NCI-H2171 (cell line): ENCODE results near the gene CYP27B1.

Experiments
- DNase-seq: peaks from one replicate; lab custom pipeline; 2025; lab: John Stamatoyannopoulos, UW

The CYP27B1 gene

GRCh38 chr12:57765698-57766463 is 997 bp downstream of the CYP27B1 start:
- DNase-seq: no peak

- peak; percentile 34 for DNase-seq
Observed at GRCh38 chr12:57765003-57765697, 1.7 kb downstream of the CYP27B1 start.

GRCh38 chr12:57764662-57765002 is 2.2 kb downstream of the CYP27B1 start:
- no peak for DNase-seq

- DNase-seq: no peak
Observed at GRCh38 chr12:57763881-57764661, 2.8 kb downstream of the CYP27B1 start.

GRCh38 chr12:57762463-57762862 is 4.4 kb downstream of the CYP27B1 start:
- DNase-seq: no peak

GRCh38 chr12:57761391-57761998 is 5.4 kb downstream of the CYP27B1 start:
- DNase-seq: no peak

- DNase-seq: no peak
Observed at GRCh38 chr12:57760347-57760982, 6.4 kb downstream of the CYP27B1 start.

GRCh38 chr12:57759360-57759980 is 7.4 kb downstream of the CYP27B1 start:
- peak; percentile 12 for DNase-seq

- DNase-seq: no peak
Observed at GRCh38 chr12:57758552-57759359, 8.1 kb downstream of the CYP27B1 start.

GRCh38 chr12:57757771-57758170 is 9.1 kb downstream of the CYP27B1 start:
- no peak for DNase-seq

- no peak for DNase-seq
Observed at GRCh38 chr12:57756406-57757341, 10.2 kb downstream of the CYP27B1 start.

- DNase-seq: peak; percentile 13
Observed at GRCh38 chr12:57755454-57756372, 11.2 kb downstream of the CYP27B1 start.

GRCh38 chr12:57755194-57755453 is 11.8 kb downstream of the CYP27B1 start:
- no peak for DNase-seq

- peak; percentile 91 for DNase-seq
Observed at GRCh38 chr12:57754411-57755193, 12.3 kb downstream of the CYP27B1 start, which contains the start of gene MARCHF9. TSS of gene MARCHF9 (plus strand) at chr12:57755103. CDS start at chr12:57755529, 426 bp downstream.

GRCh38 chr12:57753756-57754337 is 13.0 kb downstream of the CYP27B1 start:
- no peak for DNase-seq

GRCh38 chr12:57752668-57753000 is 14.2 kb downstream of the CYP27B1 start:
- DNase-seq: no peak
